ENCODE data around the gene CHRNB1.

The CHRNB1 gene

DNA sequence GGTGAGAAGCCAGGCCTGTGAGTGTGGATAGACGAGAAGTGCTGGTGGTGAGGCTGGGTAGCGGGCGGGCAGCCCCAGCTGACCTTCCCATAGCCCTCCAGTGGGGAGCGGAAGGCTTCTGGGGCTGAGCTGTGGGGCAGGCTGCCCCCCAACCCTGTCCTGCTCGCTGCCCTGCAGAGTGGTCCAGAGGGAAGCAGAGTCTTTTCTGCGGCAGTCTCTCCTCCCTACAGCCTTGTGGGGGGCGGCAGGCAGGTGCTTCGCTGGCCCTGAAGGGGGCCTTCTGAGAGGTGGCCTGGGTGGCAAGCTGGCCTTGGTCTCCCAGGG, 33.5 kb upstream of the CHRNB1 start:
- ChIA-PET CTCF (interaction anchor here (0.6 to 1.2 kb wide), 2 partner anchors 14 to 56 kb away, joined by 3 to 4 read pairs; no protein-coding TSS in a partner anchor), POLR2A (interaction anchor here (0.6 to 1.0 kb wide), 2 partner anchors 12 to 13 kb away, joined by 3 to 6 read pairs; no protein-coding TSS in a partner anchor)
- Histone ChIP-seq H3K36me3 (ENCODE audit: control insufficient read depth in 2 of 2, insufficient read depth in 1 of 2, low read length in 2 of 2) (peaks cover 3 to 52% of the 10 kb centered on the region in 2 experiments), H3K4me1 (ENCODE audit: control insufficient read depth, insufficient read depth, low read length) (no peaks in the 10 kb centered on the region), H3K27ac (ENCODE audit: extremely low read depth, low read depth, low read length) (no peak overlapping the region), H3K4me3 (ENCODE audit: low read depth, low read length) (no peak overlapping the region), H3K9me3 (ENCODE audit: control insufficient read depth, insufficient read depth, low read depth, low read length) (no peaks in the 10 kb centered on the region)
- TF ChIP-seq ZNF37A (tag by site-specific recombination; IDR thresholded peaks at IDR 0.05): no peak
- TF ChIP-seq GLIS2 (tag by site-specific recombination; IDR thresholded peaks at IDR 0.05): peak; percentile 45; the same call in 1 of the 2 replicates

- Histone ChIP-seq H3K4me1 (ENCODE audit: control insufficient read depth, insufficient read depth, low read length) (no peaks in the 10 kb centered on the region), H3K27ac (ENCODE audit: extremely low read depth, low read depth, low read length) (no peak overlapping the region), H3K9me3 (ENCODE audit: control insufficient read depth, insufficient read depth, low read depth, low read length) (no peaks in the 10 kb centered on the region), H3K4me3 (ENCODE audit: low read depth, low read length) (no peak overlapping the region), H3K36me3 (ENCODE audit: control insufficient read depth in 2 of 2, insufficient read depth in 1 of 2, low read length in 2 of 2) (peaks cover 3 to 69% of the 10 kb centered on the region in 2 experiments)
- TF ChIP-seq ZFHX2 (tag by site-specific recombination; conservative IDR thresholded peaks at IDR 0.05): 0 out of 2 replicates have a peak, but pooled peaks have one; percentile 21
- TF ChIP-seq MYNN (tag by site-specific recombination; IDR thresholded peaks at IDR 0.05; ENCODE audit: borderline replicate concordance): no peak
- TF ChIP-seq, protein P1, sequence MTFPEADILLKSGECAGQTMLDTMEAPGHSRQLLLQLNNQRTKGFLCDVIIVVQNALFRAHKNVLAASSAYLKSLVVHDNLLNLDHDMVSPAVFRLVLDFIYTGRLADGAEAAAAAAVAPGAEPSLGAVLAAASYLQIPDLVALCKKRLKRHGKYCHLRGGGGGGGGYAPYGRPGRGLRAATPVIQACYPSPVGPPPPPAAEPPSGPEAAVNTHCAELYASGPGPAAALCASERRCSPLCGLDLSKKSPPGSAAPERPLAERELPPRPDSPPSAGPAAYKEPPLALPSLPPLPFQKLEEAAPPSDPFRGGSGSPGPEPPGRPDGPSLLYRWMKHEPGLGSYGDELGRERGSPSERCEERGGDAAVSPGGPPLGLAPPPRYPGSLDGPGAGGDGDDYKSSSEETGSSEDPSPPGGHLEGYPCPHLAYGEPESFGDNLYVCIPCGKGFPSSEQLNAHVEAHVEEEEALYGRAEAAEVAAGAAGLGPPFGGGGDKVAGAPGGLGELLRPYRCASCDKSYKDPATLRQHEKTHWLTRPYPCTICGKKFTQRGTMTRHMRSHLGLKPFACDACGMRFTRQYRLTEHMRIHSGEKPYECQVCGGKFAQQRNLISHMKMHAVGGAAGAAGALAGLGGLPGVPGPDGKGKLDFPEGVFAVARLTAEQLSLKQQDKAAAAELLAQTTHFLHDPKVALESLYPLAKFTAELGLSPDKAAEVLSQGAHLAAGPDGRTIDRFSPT (tag by site-specific recombination; IDR thresholded peaks at IDR 0.05): 0 out of 2 replicates have a peak, but pooled peaks have one; percentile 32
- TF ChIP-seq ZNF654 (tag by site-specific recombination; IDR thresholded peaks at IDR 0.05; ENCODE audit: low read depth): no peak
- TF ChIP-seq KLF8 (tag by site-specific recombination; IDR thresholded peaks at IDR 0.05): no peak
- TF ChIP-seq AEBP2 (tag by site-specific recombination; IDR thresholded peaks at IDR 0.05; ENCODE audit: borderline replicate concordance): no peak
- no peak for TF ChIP-seq ZNF555 (tag by site-specific recombination; conservative IDR thresholded peaks at IDR 0.05)
- TF ChIP-seq GLIS1 (tag by site-specific recombination; IDR thresholded peaks at IDR 0.05): peak; percentile 14
- TF ChIP-seq ZNF341 (tag by site-specific recombination; IDR thresholded peaks at IDR 0.05; ENCODE audit: low read depth): 0 out of 2 replicates have a peak, but pooled peaks have one; percentile 22
- CTCF ChIA-PET: interaction anchor here (1.2 kb wide), 1 partner anchor 11 kb away, joined by 9 read pairs; no protein-coding TSS in a partner anchor
- POLR2A ChIA-PET: interaction anchor here (2.6 kb wide), 1 partner anchor 10 kb away, joined by 15 read pairs; the partner anchor contains the start of gene TMEM256
Measured at GRCh38 chr17:7413346-7413985, 31.4 kb upstream of the CHRNB1 start.

DNA sequence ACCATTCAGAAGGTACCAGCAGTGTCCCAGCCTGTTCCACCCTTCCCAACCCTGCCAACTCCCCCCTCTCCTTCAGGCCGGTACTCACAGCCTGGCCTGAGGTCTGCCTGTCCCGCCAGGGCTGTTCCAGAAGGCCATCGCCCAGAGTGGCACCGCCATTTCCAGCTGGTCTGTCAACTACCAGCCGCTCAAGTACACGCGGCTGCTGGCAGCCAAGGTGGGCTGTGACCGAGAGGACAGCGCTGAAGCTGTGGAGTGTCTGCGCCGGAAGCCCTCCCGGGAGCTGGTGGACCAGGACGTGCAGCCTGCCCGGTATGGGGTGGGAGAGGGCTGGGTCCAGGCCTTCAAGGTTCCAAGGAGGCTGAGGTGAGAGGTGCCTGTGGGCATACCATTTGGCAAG, 30.0 kb upstream of the CHRNB1 start:
- no peaks in the 10 kb centered on the region for H3K4me1 ChIP-seq (ENCODE audit: control insufficient read depth, insufficient read depth, low read length)
- CTCF ChIA-PET: no interaction called here
- H3K4me3 ChIP-seq (ENCODE audit: low read depth, low read length): no peak overlapping the region
- POLR2A ChIA-PET: interaction anchor here (0.6 kb wide), 1 partner anchor 43 kb away, joined by 3 read pairs; no protein-coding TSS in a partner anchor
- no peaks in the 10 kb centered on the region for H3K9me3 ChIP-seq (ENCODE audit: control insufficient read depth, insufficient read depth, low read depth, low read length)
- H3K27ac ChIP-seq (ENCODE audit: extremely low read depth, low read depth, low read length): no peak overlapping the region
- peaks cover 3 to 59% of the 10 kb centered on the region in 2 experiments for H3K36me3 ChIP-seq (ENCODE audit: control insufficient read depth in 2 of 2, insufficient read depth in 1 of 2, low read length in 2 of 2)
- TF ChIP-seq ZNF830 (tag by site-specific recombination; IDR thresholded peaks at IDR 0.05; ENCODE audit: low read depth) (no peak), AEBP2 (tag by site-specific recombination; IDR thresholded peaks at IDR 0.05; ENCODE audit: borderline replicate concordance) (no peak), HOXA7 (CRISPR knock-in tag; IDR thresholded peaks at IDR 0.05; ENCODE audit: borderline replicate concordance) (no peak), ZBTB7A (tag by site-specific recombination; IDR thresholded peaks at IDR 0.05; ENCODE audit: low read depth) (no peak), MZF1 (tag by site-specific recombination; IDR thresholded peaks at IDR 0.05; ENCODE audit: borderline replicate concordance) (no peak), ZNF837 (tag by site-specific recombination; IDR thresholded peaks at IDR 0.05) (no peak), YY2 (tag by site-specific recombination; IDR thresholded peaks at IDR 0.05) (no peak), ZNF610 (tag by site-specific recombination; IDR thresholded peaks at IDR 0.05; ENCODE audit: borderline replicate concordance) (no peak), ZXDB (tag by site-specific recombination; IDR thresholded peaks at IDR 0.05) (no peak)
- TF ChIP-seq, protein P2, sequence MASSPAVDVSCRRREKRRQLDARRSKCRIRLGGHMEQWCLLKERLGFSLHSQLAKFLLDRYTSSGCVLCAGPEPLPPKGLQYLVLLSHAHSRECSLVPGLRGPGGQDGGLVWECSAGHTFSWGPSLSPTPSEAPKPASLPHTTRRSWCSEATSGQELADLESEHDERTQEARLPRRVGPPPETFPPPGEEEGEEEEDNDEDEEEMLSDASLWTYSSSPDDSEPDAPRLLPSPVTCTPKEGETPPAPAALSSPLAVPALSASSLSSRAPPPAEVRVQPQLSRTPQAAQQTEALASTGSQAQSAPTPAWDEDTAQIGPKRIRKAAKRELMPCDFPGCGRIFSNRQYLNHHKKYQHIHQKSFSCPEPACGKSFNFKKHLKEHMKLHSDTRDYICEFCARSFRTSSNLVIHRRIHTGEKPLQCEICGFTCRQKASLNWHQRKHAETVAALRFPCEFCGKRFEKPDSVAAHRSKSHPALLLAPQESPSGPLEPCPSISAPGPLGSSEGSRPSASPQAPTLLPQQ (tag by site-specific recombination; IDR thresholded peaks at IDR 0.05): no peak
- TF ChIP-seq, protein P3, sequence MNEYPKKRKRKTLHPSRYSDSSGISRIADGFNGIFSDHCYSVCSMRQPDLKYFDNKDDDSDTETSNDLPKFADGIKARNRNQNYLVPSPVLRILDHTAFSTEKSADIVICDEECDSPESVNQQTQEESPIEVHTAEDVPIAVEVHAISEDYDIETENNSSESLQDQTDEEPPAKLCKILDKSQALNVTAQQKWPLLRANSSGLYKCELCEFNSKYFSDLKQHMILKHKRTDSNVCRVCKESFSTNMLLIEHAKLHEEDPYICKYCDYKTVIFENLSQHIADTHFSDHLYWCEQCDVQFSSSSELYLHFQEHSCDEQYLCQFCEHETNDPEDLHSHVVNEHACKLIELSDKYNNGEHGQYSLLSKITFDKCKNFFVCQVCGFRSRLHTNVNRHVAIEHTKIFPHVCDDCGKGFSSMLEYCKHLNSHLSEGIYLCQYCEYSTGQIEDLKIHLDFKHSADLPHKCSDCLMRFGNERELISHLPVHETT (tag by site-specific recombination; IDR thresholded peaks at IDR 0.05): no peak
